ENCODE data around the gene ACSL1.

DNA sequence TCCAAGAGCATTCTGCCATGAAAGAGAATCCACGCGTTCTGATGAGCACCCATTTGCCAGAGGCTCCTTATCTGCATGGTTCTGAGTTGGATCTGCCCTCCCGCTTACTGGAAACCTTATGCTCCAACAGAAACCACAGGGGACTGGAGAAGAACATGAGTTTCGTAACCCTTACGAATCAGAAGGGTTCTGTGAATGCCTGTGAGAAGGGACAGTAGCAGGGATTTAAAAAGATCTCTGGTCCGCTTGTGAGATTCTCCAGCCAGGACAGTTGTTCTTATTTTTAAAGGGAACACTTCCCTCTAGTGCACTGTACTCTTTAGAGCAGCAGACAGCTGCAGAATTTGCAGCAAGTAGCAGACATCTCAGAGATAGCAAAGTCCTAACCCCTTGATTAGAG is 69.4 kb downstream of the ACSL1 start:
- TF ChIP-seq, protein P1, sequence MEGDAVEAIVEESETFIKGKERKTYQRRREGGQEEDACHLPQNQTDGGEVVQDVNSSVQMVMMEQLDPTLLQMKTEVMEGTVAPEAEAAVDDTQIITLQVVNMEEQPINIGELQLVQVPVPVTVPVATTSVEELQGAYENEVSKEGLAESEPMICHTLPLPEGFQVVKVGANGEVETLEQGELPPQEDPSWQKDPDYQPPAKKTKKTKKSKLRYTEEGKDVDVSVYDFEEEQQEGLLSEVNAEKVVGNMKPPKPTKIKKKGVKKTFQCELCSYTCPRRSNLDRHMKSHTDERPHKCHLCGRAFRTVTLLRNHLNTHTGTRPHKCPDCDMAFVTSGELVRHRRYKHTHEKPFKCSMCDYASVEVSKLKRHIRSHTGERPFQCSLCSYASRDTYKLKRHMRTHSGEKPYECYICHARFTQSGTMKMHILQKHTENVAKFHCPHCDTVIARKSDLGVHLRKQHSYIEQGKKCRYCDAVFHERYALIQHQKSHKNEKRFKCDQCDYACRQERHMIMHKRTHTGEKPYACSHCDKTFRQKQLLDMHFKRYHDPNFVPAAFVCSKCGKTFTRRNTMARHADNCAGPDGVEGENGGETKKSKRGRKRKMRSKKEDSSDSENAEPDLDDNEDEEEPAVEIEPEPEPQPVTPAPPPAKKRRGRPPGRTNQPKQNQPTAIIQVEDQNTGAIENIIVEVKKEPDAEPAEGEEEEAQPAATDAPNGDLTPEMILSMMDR (optimal IDR thresholded peaks at IDR 0.05 in 1 of 3, IDR thresholded peaks at IDR 0.05 in 1 of 3, conservative IDR thresholded peaks at IDR 0.05 in 1 of 3; ENCODE audit: extremely low read depth in 1 of 3, insufficient read depth in 2 of 3, low read length in 3 of 3): no peak
- TF ChIP-seq EZH2 (IDR thresholded peaks at IDR 0.05; ENCODE audit: low read length): no peak

Data from keratinocyte (primary cell).